ENCODE data around the gene ANKRD17. TPM values are rescaled to one million over a fixed set of nuclear protein-coding genes. Genes with fewer than 3 reads are reported as not detected.

Gene ANKRD17
- total RNA-seq, 3 donors from 2014 or later: 65.7 to 66.2 (median 66.1) TPM

DNA sequence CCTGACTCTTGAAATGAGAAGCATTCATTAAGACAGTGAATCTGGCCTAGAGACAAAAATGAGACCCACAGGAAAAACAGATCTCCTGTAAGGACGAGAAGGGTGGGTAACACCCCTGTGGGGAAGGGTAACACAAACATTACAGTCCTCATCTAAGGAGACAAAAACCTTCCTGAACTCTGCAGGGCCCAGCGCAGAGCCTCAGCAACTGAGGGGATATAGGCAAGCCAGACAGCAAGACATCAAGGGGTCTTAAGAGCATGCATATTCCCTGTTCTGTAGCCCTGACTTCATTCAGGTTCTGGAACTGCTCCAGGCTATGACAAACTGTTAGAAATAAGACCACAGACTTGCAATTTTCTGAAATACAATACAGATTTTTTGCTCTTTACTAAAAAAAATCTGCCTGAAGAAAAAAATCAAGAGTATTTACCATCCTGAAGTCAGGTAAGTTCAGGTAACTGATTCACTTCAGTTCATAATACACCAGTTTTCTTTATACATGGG lies 204.6 kb downstream of the ANKRD17 start:
- DNase-seq (no peak), ATAC-seq (no peak)
- Mint-ChIP-seq H3K4me3 (no peak overlapping the region), H3K4me1 (ENCODE audit: low read depth) (peaks cover 7% of the 10 kb centered on the region), H3K36me3 (ENCODE audit: insufficient read depth) (peaks cover 26% of the 10 kb centered on the region), H3K9me3 (no peaks in the 10 kb centered on the region), H3K27me3 (ENCODE audit: low read depth) (no peaks in the 10 kb centered on the region)

DNA sequence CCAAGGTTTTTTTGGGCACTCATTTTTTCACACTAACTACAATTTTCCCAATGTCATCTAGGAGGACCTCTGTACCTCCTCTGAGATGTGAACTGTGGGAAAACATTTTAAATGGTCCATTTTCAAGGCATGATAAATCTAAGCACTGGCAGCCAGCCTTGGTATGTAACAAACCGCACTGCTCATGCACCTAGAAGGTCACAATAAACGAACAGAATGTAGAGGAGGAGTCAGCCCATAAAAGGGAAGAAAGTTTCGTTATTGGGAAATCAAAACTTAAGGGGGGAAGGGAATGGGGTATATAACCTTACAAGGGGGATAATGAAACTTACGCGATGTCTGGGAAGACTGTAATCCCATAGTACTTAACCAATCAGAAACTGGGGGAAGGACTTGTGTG lies 205.5 kb downstream of the ANKRD17 start:
- ATAC-seq (no peak), DNase-seq (no peak)
- peaks cover 19% of the 10 kb centered on the region for H3K36me3 Mint-ChIP-seq (ENCODE audit: insufficient read depth)
- H3K9me3 Mint-ChIP-seq: no peaks in the 10 kb centered on the region
- no peak overlapping the region for H3K4me3 Mint-ChIP-seq
- H3K4me1 Mint-ChIP-seq (ENCODE audit: low read depth): peaks cover 7% of the 10 kb centered on the region
- no peaks in the 10 kb centered on the region for H3K27me3 Mint-ChIP-seq (ENCODE audit: low read depth)

- Mint-ChIP-seq H3K4me1 (ENCODE audit: low read depth) (peaks cover 7% of the 10 kb centered on the region), H3K4me3 (no peak overlapping the region), H3K36me3 (ENCODE audit: insufficient read depth) (peaks cover 17% of the 10 kb centered on the region), H3K27me3 (ENCODE audit: low read depth) (no peaks in the 10 kb centered on the region), H3K9me3 (no peaks in the 10 kb centered on the region)
- DNase-seq (no peak), ATAC-seq (no peak)
Observed at GRCh38 chr4:73051625-73052024, 207.0 kb downstream of the ANKRD17 start.

DNA sequence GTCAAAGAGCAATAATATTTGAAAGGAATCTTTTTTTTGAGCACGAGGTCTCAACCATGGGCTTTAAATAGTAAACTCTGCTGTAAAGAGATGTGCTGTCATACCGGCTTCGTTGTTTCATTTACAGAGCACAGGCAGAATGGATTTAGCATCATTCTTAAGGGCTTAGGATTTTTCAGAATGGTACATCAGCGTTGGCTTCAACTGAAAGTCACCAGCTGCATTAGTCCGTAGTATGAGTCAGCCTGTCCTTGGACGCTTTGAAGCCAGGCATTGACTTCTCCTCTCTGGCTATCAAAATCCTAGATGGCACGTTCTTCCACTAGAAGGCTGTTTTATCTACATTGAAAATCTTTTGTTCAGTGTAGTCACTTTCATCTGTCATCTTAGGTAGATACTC lies 212.7 kb downstream of the ANKRD17 start:
- Mint-ChIP-seq H3K27me3 (ENCODE audit: low read depth) (peaks cover 4% of the 10 kb centered on the region), H3K4me3 (no peak overlapping the region), H3K9me3 (no peaks in the 10 kb centered on the region), H3K4me1 (ENCODE audit: low read depth) (no peaks in the 10 kb centered on the region), H3K36me3 (ENCODE audit: insufficient read depth) (no peaks in the 10 kb centered on the region)
- ATAC-seq: no peak
- DNase-seq: no peak

DNA sequence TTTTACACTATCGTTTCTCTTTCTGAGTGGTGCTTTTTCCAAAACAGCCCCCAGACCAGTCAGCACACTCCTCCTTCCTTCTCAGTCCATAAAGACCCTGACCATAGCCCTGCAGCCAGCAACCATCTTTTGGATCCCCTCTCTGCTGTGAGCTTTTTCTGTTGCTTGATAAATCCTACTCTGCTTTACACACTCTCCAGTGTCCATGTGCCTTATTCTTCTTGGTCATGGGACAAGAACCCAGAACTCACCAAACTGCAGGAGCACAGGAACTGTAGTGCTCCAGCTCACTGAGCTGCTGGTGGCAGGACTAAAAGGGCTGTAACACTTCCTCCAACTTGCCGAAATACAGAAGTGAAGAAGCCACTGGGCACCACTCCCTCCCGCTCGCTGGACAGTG lies 221.5 kb downstream of the ANKRD17 start:
- DNase-seq: no peak
- Mint-ChIP-seq H3K36me3 (ENCODE audit: insufficient read depth) (no peaks in the 10 kb centered on the region), H3K9me3 (no peaks in the 10 kb centered on the region), H3K27me3 (ENCODE audit: low read depth) (peaks cover 4% of the 10 kb centered on the region), H3K4me1 (ENCODE audit: low read depth) (peaks cover 11% of the 10 kb centered on the region), H3K4me3 (no peak overlapping the region)
- no peak for ATAC-seq

GRCh38 chr4:73036123-73036522 lies 222.5 kb downstream of the ANKRD17 start:
- Mint-ChIP-seq H3K9me3 (no peaks in the 10 kb centered on the region), H3K27me3 (ENCODE audit: low read depth) (peaks cover 2% of the 10 kb centered on the region), H3K36me3 (ENCODE audit: insufficient read depth) (no peaks in the 10 kb centered on the region), H3K4me1 (ENCODE audit: low read depth) (peaks cover 11% of the 10 kb centered on the region), H3K4me3 (no peak overlapping the region)
- ATAC-seq (no peak), DNase-seq (no peak)

DNA sequence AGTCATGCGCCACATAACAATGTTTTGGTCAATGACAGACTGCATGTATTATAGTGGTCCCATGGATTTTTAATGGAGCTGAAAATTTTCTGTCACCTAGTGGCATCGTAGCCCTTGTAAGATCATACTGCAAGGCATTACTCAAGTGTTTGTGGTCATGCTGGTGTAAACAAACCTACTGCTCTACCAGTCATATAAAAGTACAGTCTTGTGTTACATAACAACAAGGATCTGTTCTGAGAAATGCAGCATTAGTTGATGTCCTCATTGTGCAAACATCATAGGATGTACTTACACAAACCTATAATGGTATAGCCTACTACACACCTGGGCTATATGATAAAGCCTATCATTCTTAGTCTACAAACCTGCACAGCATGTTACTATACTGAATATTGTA lies 223.7 kb downstream of the ANKRD17 start:
- no peaks in the 10 kb centered on the region for H3K9me3 Mint-ChIP-seq
- ATAC-seq (no peak), DNase-seq (no peak)
- no peak overlapping the region for H3K4me3 Mint-ChIP-seq
- peaks cover 11% of the 10 kb centered on the region for H3K4me1 Mint-ChIP-seq (ENCODE audit: low read depth)
- no peaks in the 10 kb centered on the region for H3K36me3 Mint-ChIP-seq (ENCODE audit: insufficient read depth)
- H3K27me3 Mint-ChIP-seq (ENCODE audit: low read depth): no peaks in the 10 kb centered on the region

GRCh38 chr4:73028621-73029020 lies 230.0 kb downstream of the ANKRD17 start:
- Mint-ChIP-seq H3K4me3 (no peak overlapping the region), H3K27me3 (ENCODE audit: low read depth) (no peaks in the 10 kb centered on the region), H3K9me3 (no peaks in the 10 kb centered on the region), H3K36me3 (ENCODE audit: insufficient read depth) (no peaks in the 10 kb centered on the region), H3K4me1 (ENCODE audit: low read depth) (no peaks in the 10 kb centered on the region)
- DNase-seq (no peak), ATAC-seq (no peak)

Other genes with a start within 250 kb of the ANKRD17 start
- gene COX18, start 189.1 kb downstream of the ANKRD17 start, total RNA-seq: 10 to 100 TPM; 22.1 to 25.2 (median 23.0) TPM
- gene ALB, start 145.5 kb upstream of the ANKRD17 start, total RNA-seq: 10 to 100 TPM; 13.8 to 22.6 (median 18.3) TPM
- 1 to 10 TPM in 1 of 3 donors, under 1 TPM in 2; 0.68 to 1.2 (median 0.95) TPM for gene AFP, start 177.4 kb upstream of the ANKRD17 start, total RNA-seq
- gene AFM, start 222.9 kb upstream of the ANKRD17 start, total RNA-seq: not detected